Natural killer cell treated with Interleukin-12 subunit alpha and Interleukin-12 subunit beta and Interleukin-15 and Interleukin-18, amount 100 ng/mL, for 72 hours (primary cell): ENCODE results near the gene RALGDS. TPM values are rescaled to one million over a fixed set of nuclear protein-coding genes. Genes with fewer than 3 reads are reported as not detected.
"Not testable (repeated sequence)": the region's sequence is repeated elsewhere in the genome, so short reads cannot be mapped to it uniquely, and the experiment has no call there.

Experiments
- ATAC-seq, 2 donors: fragments of 150-1000 bp; cut with Tn5 transposase in 1 of 2; sonication (Bioruptor Pico), chemical (Tn5 transposase) in 1 of 2; 2 replicates each; pipeline ENCODE4 v1.10.0; 2021
- DNase-seq: peaks from one replicate; pipeline ENCODE4 v3.0.0; 2022; ENCODE audit warnings: low spot score
- H3K27ac Mint-ChIP-seq, 2 donors: 1 replicate in 1 of 2; 2 replicates in 1 of 2; pipeline ENCODE4 v1.8.0; 2022; ENCODE audit warnings: mixed read lengths in 2 of 2, mild to moderate bottlenecking in 1 of 2, moderate library complexity in 1 of 2
- H3K27me3 Mint-ChIP-seq, 2 donors: 1 replicate in 1 of 2; 2 replicates in 1 of 2; pipeline ENCODE4 v1.8.0; 2022; ENCODE audit warnings: mixed read lengths in 2 of 2
- H3K36me3 Mint-ChIP-seq: one replicate; pipeline ENCODE4 v1.8.0; 2022; ENCODE audit warnings: mixed read lengths
- H3K4me1 Mint-ChIP-seq, 2 donors: 1 replicate in 1 of 2; 2 replicates in 1 of 2; pipeline ENCODE4 v1.8.0; 2022; ENCODE audit warnings: low read depth in 2 of 2, mixed read lengths in 2 of 2, mild to moderate bottlenecking in 1 of 2
- H3K4me3 Mint-ChIP-seq: one replicate; pipeline ENCODE4 v1.8.0; 2022; ENCODE audit warnings: mixed read lengths
- H3K9me3 Mint-ChIP-seq: 2 replicates; pipeline ENCODE4 v1.8.0; 2022; ENCODE audit warnings: mixed read lengths
- total RNA-seq, 2 donors: library from RNA; stranded (reverse); gene quantifications; one replicate each; pipeline ENCODE4 v1.2.3, GENCODE V29; 2022

RALGDS gene
- total RNA-seq, 2 donors from 2014 or later, result 138 to 159 TPM

- no peak overlapping the region for H3K4me3 Mint-ChIP-seq
- peaks cover 7% of the 10 kb centered on the region for H3K9me3 Mint-ChIP-seq
- no peaks in the 10 kb centered on the region for H3K27me3 Mint-ChIP-seq
- ATAC-seq (no peak), DNase-seq (no peak)
- H3K4me1 Mint-ChIP-seq, result peaks cover 0 to 3% of the 10 kb centered on the region in 2 donors
- H3K27ac Mint-ChIP-seq, result no peak overlapping the region
- H3K36me3 Mint-ChIP-seq, result peaks cover 11% of the 10 kb centered on the region
These were observed 26.1 kb downstream of the RALGDS start for GRCh38 chr9:133094842-133095393.

DNA sequence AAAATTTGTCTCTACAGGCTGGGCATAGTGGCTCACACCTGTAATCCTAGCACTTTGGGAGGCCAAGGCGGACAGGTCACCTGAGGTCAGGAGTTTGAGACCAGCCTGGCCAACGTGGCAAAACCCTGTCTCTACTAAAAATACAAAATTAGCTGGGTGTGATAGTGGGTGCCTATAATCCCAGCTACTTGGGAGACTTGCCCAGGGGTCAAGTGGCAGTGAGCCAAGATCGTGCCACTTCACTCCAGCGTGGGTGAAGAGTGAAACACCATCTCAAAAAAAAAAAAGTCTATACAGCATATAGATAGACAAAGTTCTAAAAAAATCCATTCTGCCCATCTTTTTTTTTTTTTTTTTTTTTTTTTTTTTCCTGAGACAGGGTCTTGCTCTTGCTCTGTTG, 26.7 kb downstream of the RALGDS start:
- H3K4me3 Mint-ChIP-seq, H3K27me3 Mint-ChIP-seq, H3K27ac Mint-ChIP-seq, ATAC-seq, H3K4me1 Mint-ChIP-seq, H3K9me3 Mint-ChIP-seq: not testable (repeated sequence)
- peak; percentile 6 for DNase-seq
- peaks cover 11% of the 10 kb centered on the region for H3K36me3 Mint-ChIP-seq

GRCh38 chr9:133090752-133091385, 30.2 kb downstream of the RALGDS start:
- Mint-ChIP-seq H3K9me3 (peaks cover under 1% of the 10 kb centered on the region), H3K36me3 (peaks cover 1% of the 10 kb centered on the region), H3K4me3 (no peak overlapping the region), H3K4me1 (no peaks in the 10 kb centered on the region), H3K27me3 (no peaks in the 10 kb centered on the region), H3K27ac (no peak overlapping the region)
- DNase-seq (peak; percentile 44), ATAC-seq (peak in 1 of 2 donors; percentile 43)

GRCh38 chr9:133090187-133090586, 30.9 kb downstream of the RALGDS start:
- Mint-ChIP-seq H3K27ac (no peak overlapping the region), H3K4me1 (no peaks in the 10 kb centered on the region), H3K27me3 (no peaks in the 10 kb centered on the region), H3K9me3 (no peaks in the 10 kb centered on the region), H3K36me3 (no peaks in the 10 kb centered on the region), H3K4me3 (no peak overlapping the region)
- DNase-seq (peak; percentile 32), ATAC-seq (no peak)

GRCh38 chr9:133089271-133089671, 31.8 kb downstream of the RALGDS start:
- Mint-ChIP-seq H3K27me3 (no peaks in the 10 kb centered on the region), H3K9me3 (no peaks in the 10 kb centered on the region), H3K4me3 (no peak overlapping the region), H3K4me1 (no peaks in the 10 kb centered on the region), H3K36me3 (no peaks in the 10 kb centered on the region), H3K27ac (no peak overlapping the region)
- ATAC-seq (no peak), DNase-seq (peak; percentile 16)

GRCh38 chr9:133088756-133089155, 32.3 kb downstream of the RALGDS start:
- Mint-ChIP-seq H3K9me3 (no peaks in the 10 kb centered on the region), H3K27ac (no peak overlapping the region), H3K27me3 (no peaks in the 10 kb centered on the region), H3K36me3 (no peaks in the 10 kb centered on the region), H3K4me3 (no peak overlapping the region), H3K4me1 (no peaks in the 10 kb centered on the region)
- DNase-seq, result no peak
- ATAC-seq, result no peak

- Mint-ChIP-seq H3K9me3 (no peaks in the 10 kb centered on the region), H3K36me3 (no peaks in the 10 kb centered on the region), H3K4me3 (no peak overlapping the region), H3K4me1 (no peaks in the 10 kb centered on the region), H3K27me3 (no peaks in the 10 kb centered on the region), H3K27ac (no peak overlapping the region)
- DNase-seq, result peak; percentile 44
- no peak for ATAC-seq
These were observed 32.8 kb downstream of the RALGDS start for GRCh38 chr9:133088146-133088750.

DNA sequence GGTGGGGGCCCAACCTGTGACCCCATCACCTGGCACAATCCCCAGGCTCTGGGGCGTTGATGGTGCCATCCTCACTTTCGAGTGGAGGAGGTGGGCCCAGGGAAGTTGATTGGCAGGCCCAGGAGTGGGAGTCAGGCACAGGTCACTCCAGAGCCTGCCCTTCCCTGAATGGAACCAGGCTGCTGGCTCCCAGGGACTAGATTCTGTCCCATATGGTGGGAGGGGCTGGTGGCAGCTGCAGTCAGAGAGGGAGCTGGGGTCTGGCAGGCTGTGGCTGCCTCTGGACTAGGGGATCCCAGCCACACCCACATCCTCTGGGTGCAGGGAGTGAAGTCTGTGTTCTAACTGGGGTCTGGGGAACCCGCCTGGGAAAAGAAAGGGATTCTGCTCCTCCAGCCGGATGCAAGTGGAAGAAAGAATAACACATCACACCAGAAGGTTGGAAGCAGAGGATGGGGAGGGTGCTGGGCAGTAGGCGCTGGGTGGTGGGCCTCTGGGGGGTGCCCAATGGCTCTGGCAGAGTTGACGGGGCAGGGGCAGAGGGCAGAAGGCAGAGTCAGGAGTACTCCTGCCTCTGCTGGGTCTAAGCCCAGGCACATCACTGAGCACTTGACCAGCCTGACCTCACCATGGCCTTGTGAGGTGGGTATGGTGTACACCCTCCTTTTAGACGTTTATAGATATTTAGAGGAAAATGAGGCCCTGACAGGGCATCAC, 33.5 kb downstream of the RALGDS start:
- ATAC-seq, result no peak
- Mint-ChIP-seq H3K4me1 (no peaks in the 10 kb centered on the region), H3K36me3 (no peaks in the 10 kb centered on the region), H3K27me3 (no peaks in the 10 kb centered on the region), H3K27ac (no peak overlapping the region), H3K4me3 (no peak overlapping the region), H3K9me3 (no peaks in the 10 kb centered on the region)
- peak; percentile 44 for DNase-seq

DNA sequence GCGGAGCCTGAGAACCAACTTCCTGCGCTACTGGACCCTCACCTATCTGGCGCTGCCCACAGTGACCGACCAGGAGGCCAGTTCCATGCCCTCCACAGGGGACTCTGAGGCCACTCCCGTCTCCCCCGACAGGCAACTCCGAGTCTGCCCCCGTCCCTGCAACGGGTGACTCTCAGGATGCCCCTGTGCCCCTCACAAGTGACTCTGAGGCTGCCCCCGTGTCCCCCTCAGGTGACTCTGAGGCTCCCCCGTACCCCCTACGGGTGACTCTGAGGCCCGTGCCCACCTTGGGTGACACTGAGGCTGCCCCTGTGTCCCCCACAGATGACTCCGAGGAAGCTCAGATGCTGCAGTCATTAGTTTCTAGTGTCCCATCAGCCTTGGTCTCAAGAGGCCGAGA, 34.1 kb downstream of the RALGDS start:
- H3K4me1 Mint-ChIP-seq, result no peaks in the 10 kb centered on the region
- DNase-seq (peak; percentile 47), ATAC-seq (no peak)
- no peak overlapping the region for H3K27ac Mint-ChIP-seq
- no peaks in the 10 kb centered on the region for H3K27me3 Mint-ChIP-seq
- H3K36me3 Mint-ChIP-seq, result no peaks in the 10 kb centered on the region
- H3K4me3 Mint-ChIP-seq, result no peak overlapping the region
- no peaks in the 10 kb centered on the region for H3K9me3 Mint-ChIP-seq

DNA sequence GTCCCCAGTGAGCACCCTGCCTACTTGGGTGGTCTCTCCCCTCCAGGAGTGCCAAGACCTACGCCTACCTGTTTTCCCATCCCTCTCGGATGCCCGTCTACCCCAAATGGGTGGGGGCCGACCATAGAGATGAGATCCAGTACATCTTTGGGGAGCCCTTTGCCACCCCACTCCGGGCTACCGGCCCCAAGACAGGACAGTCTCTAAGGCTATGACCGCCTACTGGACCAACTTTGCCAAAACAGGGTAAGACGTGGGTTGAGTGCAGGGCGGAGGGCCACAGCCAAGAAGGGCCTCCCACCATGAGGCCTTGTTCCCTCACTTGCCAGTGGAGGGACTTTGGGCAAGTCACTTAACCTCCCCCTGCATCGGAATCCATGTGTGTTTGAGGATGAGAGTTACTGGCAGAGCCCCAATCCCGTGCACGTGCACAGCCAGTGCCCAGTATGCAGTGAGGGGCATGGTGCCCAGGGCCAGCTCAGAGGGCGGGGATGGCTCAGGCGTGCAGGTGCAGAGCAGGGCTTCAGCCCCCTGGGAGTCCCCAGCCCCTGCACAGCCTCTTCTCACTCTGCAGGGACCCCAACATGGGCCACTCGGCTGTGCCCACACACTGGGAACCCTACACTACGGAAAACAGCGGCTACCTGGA, 34.7 kb downstream of the RALGDS start:
- not testable (repeated sequence) for H3K4me1 Mint-ChIP-seq, ATAC-seq, H3K9me3 Mint-ChIP-seq, H3K4me3 Mint-ChIP-seq, H3K27ac Mint-ChIP-seq, H3K36me3 Mint-ChIP-seq, H3K27me3 Mint-ChIP-seq
- peak; percentile 42 for DNase-seq

- not testable (repeated sequence) for H3K27ac Mint-ChIP-seq, H3K9me3 Mint-ChIP-seq, ATAC-seq, H3K4me3 Mint-ChIP-seq, H3K4me1 Mint-ChIP-seq, H3K36me3 Mint-ChIP-seq, H3K27me3 Mint-ChIP-seq
- DNase-seq, result peak; percentile 18
These were observed 37.4 kb downstream of the RALGDS start for GRCh38 chr9:133083688-133084087.

- not testable (repeated sequence) for H3K4me1 Mint-ChIP-seq, ATAC-seq, H3K36me3 Mint-ChIP-seq, DNase-seq, H3K27ac Mint-ChIP-seq, H3K4me3 Mint-ChIP-seq, H3K9me3 Mint-ChIP-seq, H3K27me3 Mint-ChIP-seq
These were observed 38.9 kb downstream of the RALGDS start for GRCh38 chr9:133081957-133082644.
